Measurements from ENCODE around the gene PIK3R5.

DNA sequence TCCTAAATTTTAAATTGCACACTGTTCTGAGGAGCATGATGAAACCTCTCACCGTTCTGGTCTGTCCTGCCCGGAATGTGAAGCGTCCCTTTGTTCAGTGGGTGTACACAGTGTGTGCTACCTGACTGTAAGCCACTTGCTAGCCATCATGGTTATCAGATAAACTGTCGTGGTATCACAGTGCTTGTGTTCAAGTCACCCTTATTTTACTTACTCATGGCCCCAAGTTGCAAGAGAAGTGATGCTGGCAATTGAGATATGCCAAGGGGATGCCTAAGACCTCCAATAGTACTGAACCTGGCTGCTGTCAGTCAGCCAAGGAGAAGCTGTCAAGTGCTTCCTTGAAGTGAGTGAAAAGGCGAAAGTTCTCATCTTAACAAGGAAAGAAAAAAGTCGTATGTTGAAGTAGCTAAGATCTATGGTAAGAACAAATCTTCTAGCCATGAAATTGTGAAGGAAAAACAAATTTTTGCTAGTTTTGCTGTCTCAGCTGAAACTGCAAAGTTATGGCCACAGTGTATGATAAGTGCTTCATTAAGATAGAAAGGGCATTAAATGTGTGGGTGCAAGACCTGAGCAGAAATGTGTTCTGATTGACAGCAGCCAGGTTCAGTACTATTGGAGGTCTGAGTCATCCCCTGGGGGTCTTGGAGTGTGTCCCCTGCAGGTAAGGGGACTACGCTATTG, 103.9 kb downstream of the PIK3R5 start:
- TF ChIP-seq, protein P1, sequence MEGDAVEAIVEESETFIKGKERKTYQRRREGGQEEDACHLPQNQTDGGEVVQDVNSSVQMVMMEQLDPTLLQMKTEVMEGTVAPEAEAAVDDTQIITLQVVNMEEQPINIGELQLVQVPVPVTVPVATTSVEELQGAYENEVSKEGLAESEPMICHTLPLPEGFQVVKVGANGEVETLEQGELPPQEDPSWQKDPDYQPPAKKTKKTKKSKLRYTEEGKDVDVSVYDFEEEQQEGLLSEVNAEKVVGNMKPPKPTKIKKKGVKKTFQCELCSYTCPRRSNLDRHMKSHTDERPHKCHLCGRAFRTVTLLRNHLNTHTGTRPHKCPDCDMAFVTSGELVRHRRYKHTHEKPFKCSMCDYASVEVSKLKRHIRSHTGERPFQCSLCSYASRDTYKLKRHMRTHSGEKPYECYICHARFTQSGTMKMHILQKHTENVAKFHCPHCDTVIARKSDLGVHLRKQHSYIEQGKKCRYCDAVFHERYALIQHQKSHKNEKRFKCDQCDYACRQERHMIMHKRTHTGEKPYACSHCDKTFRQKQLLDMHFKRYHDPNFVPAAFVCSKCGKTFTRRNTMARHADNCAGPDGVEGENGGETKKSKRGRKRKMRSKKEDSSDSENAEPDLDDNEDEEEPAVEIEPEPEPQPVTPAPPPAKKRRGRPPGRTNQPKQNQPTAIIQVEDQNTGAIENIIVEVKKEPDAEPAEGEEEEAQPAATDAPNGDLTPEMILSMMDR (IDR thresholded peaks at IDR 0.05): no peak
- no peak for TF ChIP-seq POLR2A (IDR thresholded peaks at IDR 0.05)

Data from lower leg skin (tissue), 3 donors.